Thoracic aorta (tissue), 2 donors: ENCODE results near the gene C13orf42. TPM values are rescaled to one million over a fixed set of nuclear protein-coding genes. Genes with fewer than 3 reads are reported as not detected.

Experiments used
- ATAC-seq: fragments of 150-250 bp; one replicate; pipeline ENCODE4 v1.8.0; 2017; ENCODE audit warnings: low read depth; ENCODE audit not compliant: insufficient number of reproducible peaks, low FRiP score
- DNase-seq: peaks from one replicate; pipeline ENCODE4 v3.0.0-alpha.2; 2020; ENCODE audit warnings: low spot score
- H3K27ac ChIP-seq, 2 donors: fragments of 200-600 bp; sonication (generic); 1 replicate in 1 of 2; 2 replicates in 1 of 2; pipeline ENCODE4 v1.5.1; 2016; ENCODE audit warnings: mild to moderate bottlenecking in 2 of 2, moderate library complexity in 2 of 2
- H3K27me3 ChIP-seq: fragments of 200-600 bp; sonication (generic); replicated peaks from 2 replicates; pipeline ENCODE4 v1.6.0; 2016; ENCODE audit warnings: mild to moderate bottlenecking; ENCODE audit not compliant: insufficient read depth
- H3K36me3 ChIP-seq: fragments of 200-600 bp; sonication (generic); one replicate; pipeline ENCODE4 v1.5.1; 2016
- H3K4me1 ChIP-seq, 2 donors: fragments of 200-600 bp; sonication (generic); 1 replicate in 1 of 2; 2 replicates in 1 of 2; pipeline versions ENCODE4 v1.5.1 to v1.6.0; 2016; ENCODE audit warnings: low read depth in 2 of 2, mild to moderate bottlenecking in 1 of 2; ENCODE audit not compliant: control insufficient read depth in 1 of 2
- H3K4me3 ChIP-seq: fragments of 200-600 bp; sonication (generic); 2 replicates; pipeline ENCODE4 v1.5.1; 2016; ENCODE audit warnings: mild to moderate bottlenecking
- H3K9me3 ChIP-seq: fragments of 200-600 bp; sonication (generic); 2 replicates; pipeline ENCODE4 v1.5.1; 2016
- total RNA-seq, 2 donors: library from RNA; depleted of rRNA; stranded (reverse); fragments of >200 nt; gene quantifications; one replicate each; pipeline versions ENCODE4 v1.1.0 to v1.2.3, GENCODE V29; 2016
- TF ChIP-seq, protein P1 (sequence below): fragments of 200-600 bp; sonication (generic); IDR thresholded peaks from one replicate; pipeline ENCODE4 v1.5.1; 2019; ENCODE audit warnings: antibody characterized with exemption

The C13orf42 gene
- total RNA-seq, 2 donors from 2014 or later = not detected

DNA sequence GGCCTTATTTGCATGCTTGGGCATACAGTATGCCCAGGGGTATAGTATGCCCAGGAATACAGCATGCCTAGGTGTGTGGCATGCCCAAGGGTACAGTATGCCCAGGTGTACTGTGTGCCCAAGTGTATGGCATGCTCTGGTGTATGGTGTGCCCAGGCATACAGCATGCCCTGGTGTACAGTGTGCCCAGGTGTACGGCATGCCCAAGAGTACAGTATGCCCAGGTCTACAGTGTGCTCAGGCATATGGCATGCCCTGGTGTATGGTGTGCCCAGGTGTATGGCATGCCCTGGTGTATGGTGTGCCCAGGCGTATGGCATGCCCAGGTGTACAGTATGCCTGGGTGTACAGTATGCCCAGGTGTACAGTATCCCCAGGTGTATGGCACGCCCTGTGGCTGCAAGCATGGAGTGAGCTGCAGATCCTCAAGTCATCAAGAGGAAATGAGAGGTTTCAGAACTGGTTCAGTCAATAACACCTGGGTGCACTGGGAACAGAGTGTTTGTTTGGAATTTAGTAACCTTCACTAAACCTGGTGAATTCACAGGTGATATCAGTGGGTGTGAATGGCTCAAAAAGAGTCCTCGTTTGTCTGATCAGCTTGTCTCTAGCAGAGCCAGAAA, 7.8 kb upstream of the C13orf42 start:
- no peaks in the 10 kb centered on the region for H3K27me3 ChIP-seq
- H3K4me1 ChIP-seq = no peaks in the 10 kb centered on the region
- ATAC-seq = no peak
- H3K9me3 ChIP-seq = peaks cover 4% of the 10 kb centered on the region
- H3K27ac ChIP-seq = no peak overlapping the region
- DNase-seq = no peak
- H3K4me3 ChIP-seq = no peak overlapping the region
- no peaks in the 10 kb centered on the region for H3K36me3 ChIP-seq
- TF ChIP-seq, protein P1, sequence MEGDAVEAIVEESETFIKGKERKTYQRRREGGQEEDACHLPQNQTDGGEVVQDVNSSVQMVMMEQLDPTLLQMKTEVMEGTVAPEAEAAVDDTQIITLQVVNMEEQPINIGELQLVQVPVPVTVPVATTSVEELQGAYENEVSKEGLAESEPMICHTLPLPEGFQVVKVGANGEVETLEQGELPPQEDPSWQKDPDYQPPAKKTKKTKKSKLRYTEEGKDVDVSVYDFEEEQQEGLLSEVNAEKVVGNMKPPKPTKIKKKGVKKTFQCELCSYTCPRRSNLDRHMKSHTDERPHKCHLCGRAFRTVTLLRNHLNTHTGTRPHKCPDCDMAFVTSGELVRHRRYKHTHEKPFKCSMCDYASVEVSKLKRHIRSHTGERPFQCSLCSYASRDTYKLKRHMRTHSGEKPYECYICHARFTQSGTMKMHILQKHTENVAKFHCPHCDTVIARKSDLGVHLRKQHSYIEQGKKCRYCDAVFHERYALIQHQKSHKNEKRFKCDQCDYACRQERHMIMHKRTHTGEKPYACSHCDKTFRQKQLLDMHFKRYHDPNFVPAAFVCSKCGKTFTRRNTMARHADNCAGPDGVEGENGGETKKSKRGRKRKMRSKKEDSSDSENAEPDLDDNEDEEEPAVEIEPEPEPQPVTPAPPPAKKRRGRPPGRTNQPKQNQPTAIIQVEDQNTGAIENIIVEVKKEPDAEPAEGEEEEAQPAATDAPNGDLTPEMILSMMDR = no peak

DNA sequence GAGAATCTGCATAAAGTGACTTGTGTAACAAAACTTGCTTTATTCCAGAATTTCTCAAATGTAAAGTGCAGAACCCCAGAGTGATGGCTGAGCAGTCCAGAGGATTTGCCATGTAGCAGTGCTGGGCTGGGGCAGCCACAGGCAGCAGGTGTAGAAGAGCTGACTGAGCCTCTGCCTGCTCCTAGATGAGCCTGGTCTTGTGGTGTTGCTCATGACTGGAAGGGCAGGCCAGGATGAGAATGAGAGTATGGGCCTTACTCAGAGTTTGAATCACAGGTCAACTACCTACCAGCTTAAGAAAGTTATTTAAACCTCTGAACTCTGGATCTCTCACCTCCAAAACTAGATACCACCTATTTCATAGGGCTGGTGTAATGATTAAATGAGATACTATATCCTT, 2.9 kb upstream of the C13orf42 start:
- TF ChIP-seq, protein P1 = no peak
- DNase-seq (no peak), ATAC-seq (no peak)
- H3K36me3 ChIP-seq = no peaks in the 10 kb centered on the region
- no peak overlapping the region for H3K4me3 ChIP-seq
- peaks cover 4% of the 10 kb centered on the region for H3K9me3 ChIP-seq
- no peaks in the 10 kb centered on the region for H3K4me1 ChIP-seq
- no peaks in the 10 kb centered on the region for H3K27me3 ChIP-seq
- no peak overlapping the region for H3K27ac ChIP-seq

DNA sequence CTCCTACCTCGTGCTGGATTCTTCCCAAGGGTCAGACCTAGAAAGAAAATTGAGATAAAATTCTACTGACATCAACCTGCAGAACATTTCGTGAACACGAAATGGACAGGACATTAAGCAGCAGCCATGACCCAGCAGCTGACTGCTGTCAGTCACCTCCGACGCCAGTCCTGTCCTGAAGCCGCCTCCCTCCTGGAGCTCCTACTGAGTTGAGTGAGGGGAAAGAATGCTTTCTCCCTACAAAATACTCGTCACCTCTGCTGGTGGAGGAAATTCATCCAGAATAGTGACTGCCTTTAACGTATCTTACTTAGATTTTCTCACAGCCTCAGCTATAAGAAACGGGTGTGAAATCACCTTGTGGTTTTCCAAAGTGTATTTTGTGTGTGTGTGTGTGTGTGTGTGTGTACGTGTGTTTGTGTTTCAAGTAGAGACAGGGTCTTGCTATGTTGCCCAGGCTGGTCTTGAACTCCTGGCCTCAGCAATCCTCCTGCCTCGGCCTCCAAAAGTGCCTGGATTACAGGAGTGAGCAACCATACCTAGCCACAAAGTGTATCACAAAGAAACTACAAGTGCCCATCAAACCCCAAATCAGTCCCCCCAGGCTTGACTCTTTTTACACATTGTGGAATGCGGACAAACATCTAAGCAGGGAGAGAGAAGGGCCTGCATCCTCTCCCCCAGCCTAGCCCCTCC, 2.3 kb upstream of the C13orf42 start:
- ATAC-seq (no peak), DNase-seq (no peak)
- Histone ChIP-seq H3K36me3 (no peaks in the 10 kb centered on the region), H3K4me3 (no peak overlapping the region), H3K27me3 (no peaks in the 10 kb centered on the region), H3K4me1 (no peaks in the 10 kb centered on the region), H3K9me3 (peaks cover 4% of the 10 kb centered on the region), H3K27ac (no peak overlapping the region)
- TF ChIP-seq, protein P1 = no peak

DNA sequence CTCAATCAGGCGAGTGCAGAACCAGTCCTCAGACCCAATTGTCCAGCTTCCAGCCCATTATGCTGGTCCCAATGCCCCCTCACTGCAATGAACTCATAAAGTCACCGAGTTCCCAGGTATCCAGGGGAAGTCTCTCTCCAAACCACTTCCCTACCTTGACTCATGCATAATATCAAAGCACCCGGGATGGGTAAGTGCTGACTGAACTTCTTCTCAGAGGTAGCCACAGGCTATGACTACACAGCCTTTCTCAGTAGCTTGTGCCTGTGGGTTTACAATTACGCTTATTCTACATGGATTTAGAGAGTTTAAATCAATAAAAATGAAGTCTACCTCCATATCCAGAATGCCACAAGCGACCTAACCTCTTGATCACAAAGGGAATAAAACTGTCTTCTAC, 1.7 kb upstream of the C13orf42 start:
- H3K4me3 ChIP-seq = no peak overlapping the region
- no peaks in the 10 kb centered on the region for H3K36me3 ChIP-seq
- ATAC-seq (no peak), DNase-seq (no peak)
- no peaks in the 10 kb centered on the region for H3K4me1 ChIP-seq
- no peaks in the 10 kb centered on the region for H3K9me3 ChIP-seq
- H3K27me3 ChIP-seq = no peaks in the 10 kb centered on the region
- TF ChIP-seq, protein P1 = no peak
- H3K27ac ChIP-seq = no peak overlapping the region

DNA sequence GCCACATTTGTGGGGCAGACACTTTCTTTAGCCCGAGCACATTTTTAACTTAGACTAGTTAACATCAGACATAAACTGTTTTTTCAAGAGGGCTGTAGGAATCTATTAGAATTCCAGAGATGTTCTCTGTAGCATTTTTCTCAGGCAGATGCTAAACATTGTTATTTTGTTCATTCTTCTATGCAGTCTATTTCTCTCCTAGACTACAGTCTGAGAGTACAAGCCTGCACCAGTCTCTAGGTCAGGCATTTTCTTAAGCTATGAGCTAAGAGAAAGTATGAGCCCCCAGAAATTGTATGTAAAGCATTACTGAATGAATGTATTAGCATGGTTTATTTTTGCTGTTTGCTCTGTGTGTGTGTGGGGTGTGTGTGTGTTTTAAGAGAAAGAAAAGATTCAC, 923 bp upstream of the C13orf42 start:
- H3K9me3 ChIP-seq = no peaks in the 10 kb centered on the region
- ATAC-seq = no peak

More for the DNA sequence above, 923 bp upstream of the C13orf42 start:
- no peak overlapping the region for H3K4me3 ChIP-seq
- no peaks in the 10 kb centered on the region for H3K4me1 ChIP-seq
- no peaks in the 10 kb centered on the region for H3K36me3 ChIP-seq
- H3K27ac ChIP-seq = no peak overlapping the region
- TF ChIP-seq, protein P1 = no peak
- no peaks in the 10 kb centered on the region for H3K27me3 ChIP-seq
- no peak for DNase-seq
